ENCODE results near the gene RBFOX1. TPM values are rescaled to one million over a fixed set of nuclear protein-coding genes. Genes with fewer than 3 reads are reported as not detected.

The RBFOX1 gene
- total RNA-seq: under 1 TPM in 2 of 4 donors, not detected in 2; 0.12 to 0.54 TPM

- WGBS, 2 donors (ENCODE audit: low coverage in 1 of 2): 75 to 83% methylated on average over 3 to 8 of the region's 8 CpGs
- no peak for ATAC-seq
Measured at GRCh38 chr16:7332611-7333010, at the start of gene RBFOX1. Gene RBFOX1, plus strand, starts transcription at chr16:7332845.

DNA sequence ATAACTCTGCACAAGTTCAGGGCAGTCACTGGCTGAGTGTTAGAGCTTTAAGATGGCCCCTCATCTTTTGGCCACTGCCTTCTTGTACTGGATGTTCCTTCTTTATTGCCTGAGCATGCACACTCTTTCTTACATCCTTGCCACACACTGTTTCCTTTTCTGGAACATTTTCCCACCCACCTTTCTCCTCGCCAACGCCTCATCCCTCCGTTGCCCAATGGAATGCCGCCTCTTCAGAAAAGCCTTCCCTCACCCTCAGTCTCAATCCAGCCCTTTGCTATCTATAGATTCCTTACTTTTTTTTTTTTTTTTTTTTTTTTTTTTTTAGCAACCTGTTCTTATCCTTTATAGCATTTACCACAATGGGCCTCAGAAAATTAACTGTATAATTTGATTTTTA lies 47.9 kb upstream of the RBFOX1 start:
- Histone ChIP-seq H3K4me1 (no peaks in the 10 kb centered on the region), H3K36me3 (no peaks in the 10 kb centered on the region), H3K9me3 (peaks cover 0 to 16% (median 0%) of the 10 kb centered on the region in 3 donors), H3K27ac (no peak overlapping the region), H3K27me3 (no peaks in the 10 kb centered on the region), H3K4me3 (no peak overlapping the region)
- TF ChIP-seq POLR2A (IDR thresholded peaks at IDR 0.05): no peak
- no peak for TF ChIP-seq EP300 (IDR thresholded peaks at IDR 0.05)
- TF ChIP-seq CTCF (IDR thresholded peaks at IDR 0.05): no peak
- TF ChIP-seq POLR2AphosphoS5 (IDR thresholded peaks at IDR 0.05): no peak
- 89 to 90% methylated on average over 4 of the region's 4 CpGs for whole genome bisulfite sequencing, 2 donors (ENCODE audit: low coverage in 1 of 2)
- no peak for ATAC-seq

More at GRCh38 chr16:7332611-7333010, at the start of gene RBFOX1:
- Histone ChIP-seq H3K27ac (no peak within 1 kb of the TSS), H3K27me3 (peaks cover 17% of the 10 kb centered on the region), H3K9me3 (no peaks in the 10 kb centered on the region), H3K36me3 (no peaks in the 10 kb centered on the region), H3K4me1 (no peaks in the 10 kb centered on the region), H3K4me3 (no peak within 1 kb of the TSS)
- TF ChIP-seq POLR2A (IDR thresholded peaks at IDR 0.05): no peak
- no peak for TF ChIP-seq POLR2AphosphoS5 (IDR thresholded peaks at IDR 0.05)
- no peak for TF ChIP-seq CTCF (IDR thresholded peaks at IDR 0.05)
- TF ChIP-seq EP300 (IDR thresholded peaks at IDR 0.05): no peak

DNA sequence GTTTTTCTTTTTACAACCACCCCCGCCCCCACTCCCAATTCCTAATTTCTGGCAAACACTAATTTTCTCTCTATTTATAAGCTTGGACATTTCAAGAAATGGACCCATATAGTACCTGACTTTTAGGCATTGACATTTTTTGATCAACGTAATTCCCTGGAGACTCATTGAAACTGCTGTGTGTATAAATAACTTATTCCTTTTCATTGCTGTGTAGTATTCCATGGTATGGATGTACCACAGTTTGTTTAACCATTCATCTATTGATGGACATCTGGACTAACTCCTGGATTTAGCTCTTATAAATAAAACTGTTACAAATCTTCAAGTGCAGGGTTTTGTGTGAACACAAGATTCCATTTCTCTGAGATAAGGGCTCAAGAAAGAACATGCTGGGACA lies 47.1 kb upstream of the RBFOX1 start:
- 78 to 82% methylated on average over 1 to 2 of the region's 2 CpGs for WGBS, 2 donors (ENCODE audit: low coverage in 1 of 2)

DNA sequence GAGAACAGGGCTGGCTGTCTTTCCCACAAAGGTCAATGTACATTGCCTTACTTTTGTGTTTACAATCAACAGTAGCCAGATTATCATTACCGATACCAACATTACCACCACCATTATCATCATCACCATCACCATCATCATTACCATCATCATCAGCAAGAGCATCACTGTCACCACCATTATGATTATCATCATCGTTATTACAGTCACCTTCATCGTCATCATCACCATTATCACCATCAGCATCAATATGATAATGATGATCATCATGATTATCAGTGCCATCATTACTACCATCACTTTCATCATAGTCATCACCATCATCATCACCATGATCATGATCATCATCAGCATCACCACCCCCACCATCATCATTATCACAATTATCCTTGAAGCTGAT lies 43.3 kb upstream of the RBFOX1 start:
- H3K27me3 ChIP-seq: no peaks in the 10 kb centered on the region
- WGBS, 2 donors (ENCODE audit: low coverage in 1 of 2): 87 to 100% methylated on average over 3 of the region's 3 CpGs
- H3K9me3 ChIP-seq: peaks cover 0 to 16% (median 0%) of the 10 kb centered on the region in 3 donors
- H3K4me3 ChIP-seq: no peak overlapping the region
- no peaks in the 10 kb centered on the region for H3K36me3 ChIP-seq
- H3K27ac ChIP-seq: no peak overlapping the region
- no peak for ATAC-seq
- TF ChIP-seq EP300 (IDR thresholded peaks at IDR 0.05) (no peak), CTCF (IDR thresholded peaks at IDR 0.05) (no peak), POLR2AphosphoS5 (IDR thresholded peaks at IDR 0.05) (no peak), POLR2A (IDR thresholded peaks at IDR 0.05) (no peak)
- H3K4me1 ChIP-seq: no peaks in the 10 kb centered on the region

More for the DNA sequence above, 47.1 kb upstream of the RBFOX1 start:
- no peak overlapping the region for H3K27ac ChIP-seq
- no peak for TF ChIP-seq POLR2A (IDR thresholded peaks at IDR 0.05)
- no peak for TF ChIP-seq POLR2AphosphoS5 (IDR thresholded peaks at IDR 0.05)
- H3K36me3 ChIP-seq: no peaks in the 10 kb centered on the region
- H3K4me1 ChIP-seq: no peaks in the 10 kb centered on the region
- ATAC-seq: no peak
- peaks cover 0 to 16% (median 0%) of the 10 kb centered on the region in 3 donors for H3K9me3 ChIP-seq
- H3K27me3 ChIP-seq: no peaks in the 10 kb centered on the region
- H3K4me3 ChIP-seq: no peak overlapping the region

DNA sequence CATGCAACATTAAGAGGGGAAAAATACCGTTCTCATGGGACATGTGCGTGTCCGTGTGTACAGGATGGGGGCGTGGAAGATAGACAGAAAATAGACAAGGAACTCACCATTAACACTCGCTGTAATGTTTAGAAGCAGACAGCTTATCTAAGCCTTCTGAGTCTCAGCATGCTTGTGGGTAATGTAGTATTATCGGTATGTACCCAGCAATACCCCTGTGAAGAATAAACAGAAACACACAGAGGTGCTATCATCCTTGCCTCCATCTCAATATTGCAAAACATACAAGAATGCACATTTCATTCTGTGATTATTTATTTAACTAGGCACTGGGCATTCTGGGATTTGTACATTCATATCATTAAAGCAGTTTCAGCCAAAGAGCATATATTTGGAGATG lies 42.0 kb upstream of the RBFOX1 start:
- 68 to 84% methylated on average over 5 to 6 of the region's 6 CpGs for WGBS, 2 donors (ENCODE audit: low coverage in 1 of 2)
- Histone ChIP-seq H3K27ac (no peak overlapping the region), H3K36me3 (no peaks in the 10 kb centered on the region), H3K4me1 (no peaks in the 10 kb centered on the region), H3K9me3 (peaks cover 0 to 4% (median 0%) of the 10 kb centered on the region in 3 donors), H3K4me3 (no peak overlapping the region), H3K27me3 (no peaks in the 10 kb centered on the region)
- no peak for ATAC-seq
- TF ChIP-seq CTCF (IDR thresholded peaks at IDR 0.05): no peak
- TF ChIP-seq EP300 (IDR thresholded peaks at IDR 0.05): no peak
- TF ChIP-seq POLR2AphosphoS5 (IDR thresholded peaks at IDR 0.05): no peak
- TF ChIP-seq POLR2A (IDR thresholded peaks at IDR 0.05): no peak
